HG02610 (cell line): ENCODE data around the gene DOK4.
"Not testable (repeated sequence)": the region's sequence is repeated elsewhere in the genome, so short reads cannot be mapped to it uniquely, and the experiment has no call there.

Experiments used
- ATAC-seq: cut with Tn5 transposase; IDR thresholded peaks from one replicate; pipeline ENCODE4 v1.9.1; 2021; ENCODE audit warnings: mild to moderate bottlenecking, moderate library complexity; ENCODE audit not compliant: unreplicated experiment

Gene DOK4

GRCh38 chr16:57452021-57452420, 34.3 kb downstream of the DOK4 start:
- no peak for ATAC-seq

GRCh38 chr16:57447186-57447962, 38.9 kb downstream of the DOK4 start, which contains the start of the genes CIAPIN1 and COQ9:
CIAPIN1 (minus strand) TSS chr16:57447385; CDS start chr16:57440928, 6,457 bp downstream.
COQ9 (plus strand) TSS chr16:57447479; CDS start chr16:57447506, 27 bp downstream.
- ATAC-seq = peak; percentile 99

GRCh38 chr16:57446531-57447185, 39.6 kb downstream of the DOK4 start:
- ATAC-seq = peak; percentile 29

GRCh38 chr16:57445510-57445909, 40.8 kb downstream of the DOK4 start:
- ATAC-seq = no peak

- no peak for ATAC-seq
Observed at GRCh38 chr16:57444711-57445110, 41.6 kb downstream of the DOK4 start.

- not testable (repeated sequence) for ATAC-seq
Observed at GRCh38 chr16:57440551-57440950, 45.7 kb downstream of the DOK4 start.

- not testable (repeated sequence) for ATAC-seq
Observed at GRCh38 chr16:57439947-57440346, 46.3 kb downstream of the DOK4 start.

GRCh38 chr16:57435838-57436237, 50.5 kb downstream of the DOK4 start:
- no peak for ATAC-seq

GRCh38 chr16:57434003-57434402, 52.3 kb downstream of the DOK4 start:
- ATAC-seq = no peak

- ATAC-seq = no peak
Observed at GRCh38 chr16:57432989-57433388, 53.3 kb downstream of the DOK4 start.

- no peak for ATAC-seq
Observed at GRCh38 chr16:57432505-57432904, 53.8 kb downstream of the DOK4 start.

GRCh38 chr16:57430955-57431354, 55.3 kb downstream of the DOK4 start:
- no peak for ATAC-seq

- ATAC-seq = no peak
Observed at GRCh38 chr16:57427824-57428223, 58.5 kb downstream of the DOK4 start.

- ATAC-seq = no peak
Observed at GRCh38 chr16:57427307-57427706, 59.0 kb downstream of the DOK4 start.

GRCh38 chr16:57426356-57426755, 59.9 kb downstream of the DOK4 start:
- ATAC-seq = no peak

GRCh38 chr16:57424583-57424982, 61.7 kb downstream of the DOK4 start:
- no peak for ATAC-seq

- ATAC-seq = no peak
Observed at GRCh38 chr16:57423152-57423551, 63.1 kb downstream of the DOK4 start.

GRCh38 chr16:57422026-57422944, 64.0 kb downstream of the DOK4 start:
- ATAC-seq = no peak
